Body of pancreas (tissue), 4 donors: ENCODE data around the gene PML. TPM values are rescaled to one million over a fixed set of nuclear protein-coding genes. Genes with fewer than 3 reads are reported as not detected.

ENCODE experiments used
- ATAC-seq: fragments of 150-250 bp; one replicate; pipeline ENCODE4 v1.9.1; 2016
- DNase-seq, 4 donors: peaks; one replicate each; pipeline ENCODE4 v3.0.0-alpha.2; 2019
- H3K27ac ChIP-seq, 4 donors: fragments of 200-600 bp; sonication (generic); 1 replicate in 3 of 4; 2 replicates in 1 of 4; pipeline versions ENCODE4 v1.5.1 to v1.6.1; 2016 to 2019; ENCODE audit warnings: mild to moderate bottlenecking in 1 of 4, mixed read lengths in 1 of 4, moderate library complexity in 1 of 4
- H3K27me3 ChIP-seq, 2 donors: fragments of 200-600 bp; sonication (generic); one replicate each; pipeline ENCODE4 v1.6.0; 2016; ENCODE audit warnings: mild to moderate bottlenecking in 1 of 2
- H3K36me3 ChIP-seq, 2 donors: fragments of 200-600 bp; sonication (generic); replicated peaks in 1 of 2; 2 replicates each; pipeline ENCODE4 v1.5.1; 2016; ENCODE audit warnings: low read depth in 2 of 2; ENCODE audit not compliant: insufficient read depth in 1 of 2
- H3K4me1 ChIP-seq: fragments of 200-600 bp; sonication (generic); one replicate; pipeline ENCODE4 v1.6.0; 2016
- H3K4me3 ChIP-seq, 2 donors: fragments of 200-600 bp; sonication (generic); 1 replicate in 1 of 2; 2 replicates in 1 of 2; pipeline ENCODE4 v1.5.1; 2016 to 2019
- H3K9me3 ChIP-seq, 3 donors: fragments of 200-600 bp; sonication (generic); 1 replicate in 2 of 3; 2 replicates in 1 of 3; pipeline ENCODE4 v1.5.1; 2016
- POLR2A ChIP-seq, 3 donors: fragments of 450-650 bp; IDR thresholded peaks; one replicate each; pipeline ENCODE4 v1.6.1; 2016; ENCODE audit warnings: antibody characterized with exemption in 3 of 3, mild to moderate bottlenecking in 2 of 3
- WGBS, 2 donors: methylation state at CpG; one replicate each; pipeline ENCODE4 v1.1.5; 2017; 5-methylcytosine and 5-hydroxymethylcytosine counted together
- intact Hi-C: fragments of 100-400 bp; cut with DNase I; formaldehyde crosslinking; loops from one replicate; pipeline ENCODE4 v1.15.1; 2023
- total RNA-seq, 2 donors: library from RNA; depleted of rRNA; stranded (reverse); fragments of >200 nt; gene quantifications; one replicate each; pipeline ENCODE4 v1.1.0, GENCODE V29; 2016
- TF ChIP-seq, protein P1 (sequence below), 7 experiments: fragments of 450-650 bp in 4 of 7; fragments of 200-600 bp in 3 of 7; sonication (generic) in 3 of 7; IDR thresholded peaks; one replicate each; pipeline ENCODE4 v1.5.1; 2016 to 2019; ENCODE audit warnings: antibody characterized with exemption in 7 of 7

Gene PML
- total RNA-seq, 2 donors from 2014 or later: 27.8 to 38.2 TPM

DNA sequence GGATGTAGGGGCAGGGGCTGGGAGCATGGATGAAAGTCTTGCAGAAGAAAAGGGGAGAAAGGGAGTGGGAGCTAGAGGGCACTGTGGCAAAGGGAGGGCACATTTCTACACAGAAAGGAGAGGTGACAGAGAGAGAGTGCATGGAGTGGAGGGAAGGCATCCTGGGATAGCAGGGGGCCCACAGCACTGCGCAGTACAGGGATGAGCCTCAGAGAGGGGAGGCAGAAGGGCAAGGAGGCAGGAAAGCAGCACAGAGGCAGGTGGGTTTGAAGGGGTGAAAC lies 7.8 kb upstream of the PML start:
- DNase-seq: no peak
- H3K9me3 ChIP-seq: no peaks in the 10 kb centered on the region
- ATAC-seq: no peak
- peaks cover 62% of the 10 kb centered on the region for H3K4me1 ChIP-seq
- no peaks in the 10 kb centered on the region for H3K27me3 ChIP-seq
- TF ChIP-seq, protein P1, sequence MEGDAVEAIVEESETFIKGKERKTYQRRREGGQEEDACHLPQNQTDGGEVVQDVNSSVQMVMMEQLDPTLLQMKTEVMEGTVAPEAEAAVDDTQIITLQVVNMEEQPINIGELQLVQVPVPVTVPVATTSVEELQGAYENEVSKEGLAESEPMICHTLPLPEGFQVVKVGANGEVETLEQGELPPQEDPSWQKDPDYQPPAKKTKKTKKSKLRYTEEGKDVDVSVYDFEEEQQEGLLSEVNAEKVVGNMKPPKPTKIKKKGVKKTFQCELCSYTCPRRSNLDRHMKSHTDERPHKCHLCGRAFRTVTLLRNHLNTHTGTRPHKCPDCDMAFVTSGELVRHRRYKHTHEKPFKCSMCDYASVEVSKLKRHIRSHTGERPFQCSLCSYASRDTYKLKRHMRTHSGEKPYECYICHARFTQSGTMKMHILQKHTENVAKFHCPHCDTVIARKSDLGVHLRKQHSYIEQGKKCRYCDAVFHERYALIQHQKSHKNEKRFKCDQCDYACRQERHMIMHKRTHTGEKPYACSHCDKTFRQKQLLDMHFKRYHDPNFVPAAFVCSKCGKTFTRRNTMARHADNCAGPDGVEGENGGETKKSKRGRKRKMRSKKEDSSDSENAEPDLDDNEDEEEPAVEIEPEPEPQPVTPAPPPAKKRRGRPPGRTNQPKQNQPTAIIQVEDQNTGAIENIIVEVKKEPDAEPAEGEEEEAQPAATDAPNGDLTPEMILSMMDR (IDR thresholded peaks at IDR 0.05): no peak
- TF ChIP-seq POLR2A (IDR thresholded peaks at IDR 0.05): no peak
- H3K27ac ChIP-seq: peak overlapping the region in 3 of 4 donors; percentile 44 to 76 (median 72)
- H3K4me3 ChIP-seq: no peak overlapping the region
- H3K36me3 ChIP-seq: no peaks in the 10 kb centered on the region
- WGBS, 2 donors: 91 to 93% methylated on average over 1 of the region's 1 CpG
- intact Hi-C loops: no loop called here

DNA sequence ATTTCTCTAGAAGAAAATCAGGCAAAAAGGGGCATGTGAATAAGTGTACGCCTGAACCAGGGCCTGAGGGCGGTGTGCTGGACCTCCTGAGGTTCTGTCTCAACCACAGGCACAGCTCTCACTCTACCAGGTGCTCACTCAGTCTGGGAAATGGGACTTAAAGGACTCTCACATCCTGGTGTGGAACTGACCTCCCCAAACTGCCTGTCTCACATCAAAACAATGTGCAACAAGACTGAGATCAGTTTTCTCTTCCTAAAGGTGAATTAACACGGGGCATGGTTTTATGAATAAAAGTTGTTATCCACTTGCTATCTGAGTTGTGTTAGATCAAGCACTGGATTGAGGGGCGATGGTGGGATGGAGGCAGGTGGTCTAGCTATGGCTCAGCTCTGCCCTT lies 7.3 kb upstream of the PML start:
- peaks cover 57% of the 10 kb centered on the region for H3K4me1 ChIP-seq
- TF ChIP-seq POLR2A (IDR thresholded peaks at IDR 0.05): no peak
- TF ChIP-seq, protein P1 (IDR thresholded peaks at IDR 0.05): no peak
- H3K27ac ChIP-seq: peak overlapping the region in 3 of 4 donors; percentile 44 to 76 (median 72)

DNA sequence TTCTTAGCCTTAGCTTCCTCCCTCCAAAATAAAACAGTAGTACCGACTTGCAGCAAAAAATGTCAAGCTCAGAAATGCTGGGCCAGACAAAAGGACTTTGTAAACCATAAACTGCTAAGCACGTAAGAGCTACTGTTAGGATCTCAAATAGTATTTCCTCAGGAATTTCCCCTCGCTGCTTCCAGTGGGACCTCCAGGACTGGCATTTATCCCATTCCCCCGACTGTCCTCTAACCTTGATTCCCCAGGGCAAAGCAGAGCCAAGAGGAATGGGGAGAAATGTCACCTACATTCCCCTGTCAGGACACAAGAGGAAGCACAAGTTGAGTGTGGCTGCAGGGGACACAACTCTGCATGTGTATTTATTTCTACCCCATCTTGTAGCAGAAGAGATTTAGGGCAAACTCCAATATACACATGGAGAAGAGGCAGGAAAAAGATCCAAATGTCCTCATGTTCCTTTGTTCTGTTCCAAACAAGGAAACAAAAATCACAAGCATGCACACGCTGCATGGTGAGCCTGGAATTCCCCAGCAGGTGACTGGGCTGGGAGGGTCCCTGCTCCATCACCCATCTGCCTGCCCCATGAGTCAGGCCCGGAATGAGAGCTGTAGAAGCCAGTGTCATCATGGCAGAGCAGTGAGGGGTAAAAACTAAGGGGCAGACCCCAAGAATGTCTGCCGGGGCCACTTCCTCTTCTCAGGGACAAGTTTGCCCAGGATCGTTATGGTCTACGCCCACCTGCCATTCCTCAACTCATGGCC lies 6.7 kb upstream of the PML start:
- WGBS, 2 donors: 50 to 55% methylated on average over 9 of the region's 9 CpGs
- peak overlapping the region in 3 of 4 donors; percentile 44 to 76 (median 72) for H3K27ac ChIP-seq
- TF ChIP-seq, protein P1 (IDR thresholded peaks at IDR 0.05): no peak
- peak in 2 of 3 donors; percentile 11 to 37 for TF ChIP-seq POLR2A (IDR thresholded peaks at IDR 0.05)
- H3K27me3 ChIP-seq: no peaks in the 10 kb centered on the region
- intact Hi-C loops: no loop called here
- H3K9me3 ChIP-seq: no peaks in the 10 kb centered on the region
- peak in 1 of 4 donors; percentile 44 for DNase-seq
- peaks cover 61% of the 10 kb centered on the region for H3K4me1 ChIP-seq
- H3K36me3 ChIP-seq: no peaks in the 10 kb centered on the region
- ATAC-seq: peak; percentile 19
- no peak overlapping the region for H3K4me3 ChIP-seq

More for the DNA sequence above, 7.3 kb upstream of the PML start:
- Histone ChIP-seq H3K4me3 (no peak overlapping the region), H3K9me3 (no peaks in the 10 kb centered on the region), H3K36me3 (no peaks in the 10 kb centered on the region), H3K27me3 (no peaks in the 10 kb centered on the region)
- ATAC-seq (no peak), DNase-seq (no peak)
- intact Hi-C loops: no loop called here
- 70 to 83% methylated on average over 4 of the region's 4 CpGs for WGBS, 2 donors

DNA sequence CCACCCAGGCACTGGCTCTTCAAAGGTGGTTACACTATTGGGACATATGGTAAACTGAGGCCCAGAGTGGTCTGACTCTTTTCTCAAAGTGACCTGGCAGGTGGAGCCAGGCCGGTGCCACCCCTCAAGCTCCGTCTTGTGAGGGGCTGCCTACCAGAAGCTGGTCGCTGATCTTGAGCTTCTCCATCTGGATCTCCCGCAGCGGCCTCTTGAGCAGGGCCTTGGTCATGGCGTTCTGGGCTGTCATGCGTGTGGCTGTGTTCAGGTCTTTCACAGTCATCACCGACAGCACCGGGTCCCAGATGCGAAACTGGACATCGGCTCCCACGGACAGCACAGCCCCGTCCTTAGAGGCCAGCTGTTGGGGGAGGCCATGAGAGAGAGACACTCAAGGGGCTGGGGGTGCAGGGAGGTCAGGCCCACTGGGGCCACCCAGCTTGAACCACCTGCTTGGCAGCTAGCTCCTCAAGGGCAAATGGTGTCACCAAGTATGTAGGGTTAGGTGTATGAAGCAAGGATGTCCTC lies 6.0 kb upstream of the PML start:
- H3K27ac ChIP-seq: peak overlapping the region in 3 of 4 donors; percentile 44 to 76 (median 72)
- H3K4me3 ChIP-seq: no peak overlapping the region
- no peaks in the 10 kb centered on the region for H3K36me3 ChIP-seq
- ATAC-seq (no peak), DNase-seq (no peak)
- WGBS, 2 donors: 93 to 95% methylated on average over 8 to 13 of the region's 13 CpGs
- no peak for TF ChIP-seq POLR2A (IDR thresholded peaks at IDR 0.05)
- TF ChIP-seq, protein P1 (IDR thresholded peaks at IDR 0.05): no peak
- no peaks in the 10 kb centered on the region for H3K9me3 ChIP-seq
- intact Hi-C loops: no loop called here
- peaks cover 67% of the 10 kb centered on the region for H3K4me1 ChIP-seq
- H3K27me3 ChIP-seq: no peaks in the 10 kb centered on the region
